ENCODE results near the gene SRL.

Gene SRL

DNA sequence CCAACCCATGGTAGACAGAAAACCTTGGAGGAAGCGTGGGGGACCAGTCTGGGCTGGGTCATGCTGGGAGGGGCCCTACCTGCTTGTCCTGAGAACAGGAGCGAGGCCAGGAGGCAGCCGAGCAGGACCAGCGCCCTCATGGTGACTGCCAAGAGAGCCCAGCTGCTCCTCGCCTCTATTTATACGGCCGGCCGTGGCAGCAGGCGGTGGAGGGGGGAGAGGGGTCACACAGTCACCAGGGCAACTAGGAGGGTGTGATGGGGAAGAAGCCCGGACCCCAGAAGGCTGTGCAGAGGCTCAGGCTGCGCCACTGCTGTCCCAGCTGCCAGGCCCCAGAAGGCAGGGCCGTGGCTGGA lies at the start of gene SRL:
Gene SRL (minus strand): TSS at position 153 of the 356 bp plus-strand sequence. CDS start 13 bp downstream, at position 140.
- no peak for DNase-seq (ENCODE audit: low spot score)

DNA sequence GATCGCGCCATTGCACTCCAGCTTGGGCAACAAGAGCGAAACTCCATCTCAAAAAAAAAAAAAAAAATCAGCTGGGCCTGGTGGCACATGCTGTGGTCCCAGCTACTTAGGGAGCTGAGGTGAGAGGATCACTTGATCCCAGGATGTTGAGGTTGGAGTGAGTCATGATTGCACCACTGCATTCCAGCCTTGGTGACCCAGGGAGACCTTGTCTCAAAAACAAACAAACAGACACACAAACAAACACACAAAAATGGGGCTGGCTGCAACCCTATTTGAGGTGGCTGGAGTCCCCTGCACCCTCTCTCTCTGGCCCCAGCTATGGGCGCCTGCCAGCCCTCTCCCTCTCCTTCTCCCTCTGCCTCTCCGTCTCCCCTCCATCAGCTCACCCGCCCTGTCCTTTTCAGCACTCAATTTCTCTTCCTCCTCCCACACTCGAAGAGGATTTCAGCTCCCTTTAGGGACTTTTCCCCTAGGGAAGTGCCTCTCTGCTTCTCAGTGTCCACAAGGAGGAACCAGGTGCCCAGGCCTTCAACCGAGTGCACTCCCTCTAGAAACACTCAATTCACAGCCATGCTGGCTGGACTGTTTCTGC lies 48.5 kb upstream of the SRL start:
- DNase-seq (ENCODE audit: low spot score) = peak; percentile 61

DNA sequence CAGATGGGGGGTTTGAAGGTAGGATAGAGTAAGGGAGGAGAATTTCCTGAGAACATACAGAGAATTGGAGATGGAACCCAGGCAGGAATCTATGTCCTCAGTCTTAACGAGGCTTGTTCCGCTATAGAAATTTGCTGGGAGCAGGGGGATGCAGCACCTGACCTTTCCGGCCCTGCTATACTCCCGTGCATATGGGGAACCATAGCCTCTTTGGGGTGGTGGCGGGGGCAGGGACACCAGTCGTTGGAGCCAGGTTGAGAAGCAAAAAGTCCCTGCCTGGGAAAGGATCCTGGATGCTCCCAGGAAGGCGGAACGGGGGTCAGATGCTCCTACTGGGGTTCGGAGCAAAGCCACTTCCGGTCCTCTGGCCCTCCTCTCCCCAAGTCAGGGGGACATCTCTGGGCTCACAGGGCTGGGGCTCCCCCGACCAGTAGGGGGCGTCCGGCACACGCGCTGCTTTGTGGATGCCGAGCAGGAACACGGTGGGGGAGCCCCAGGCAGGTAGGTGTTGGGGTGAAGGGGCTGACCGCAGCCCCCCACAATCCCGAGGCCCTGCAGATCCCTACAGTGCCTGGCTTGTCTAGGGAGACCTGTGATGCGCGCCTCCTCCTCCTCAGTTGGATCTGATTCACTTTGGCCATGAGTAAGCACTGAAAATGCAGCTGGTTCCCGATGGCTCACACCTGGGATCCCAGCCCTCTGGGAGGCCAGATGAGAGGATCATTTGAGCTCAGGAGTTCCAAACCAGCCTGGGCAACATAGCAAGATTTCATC lies 46.5 kb upstream of the SRL start:
- peak; percentile 78 for DNase-seq (ENCODE audit: low spot score)

DNA sequence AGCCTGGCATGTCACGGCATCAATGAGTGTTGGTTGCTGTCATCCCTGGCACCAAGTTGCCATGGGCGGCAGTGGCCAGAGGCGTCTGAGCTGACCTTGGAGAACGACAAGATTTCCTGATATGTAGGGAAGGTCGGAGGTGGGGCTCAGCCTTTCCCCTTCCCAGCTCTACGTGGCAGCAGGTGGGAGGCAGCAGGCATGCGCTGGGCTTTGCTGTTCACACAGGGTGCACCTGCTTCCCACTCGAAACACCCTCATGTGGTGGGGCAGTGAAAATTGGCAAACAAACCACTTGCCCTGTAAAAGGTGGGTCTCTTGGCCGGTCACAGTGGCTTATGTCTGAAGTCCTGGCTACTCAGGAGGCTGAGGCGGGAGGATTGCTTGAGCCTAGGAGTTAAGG lies 43.3 kb upstream of the SRL start:
- no peak for DNase-seq (ENCODE audit: low spot score)

DNA sequence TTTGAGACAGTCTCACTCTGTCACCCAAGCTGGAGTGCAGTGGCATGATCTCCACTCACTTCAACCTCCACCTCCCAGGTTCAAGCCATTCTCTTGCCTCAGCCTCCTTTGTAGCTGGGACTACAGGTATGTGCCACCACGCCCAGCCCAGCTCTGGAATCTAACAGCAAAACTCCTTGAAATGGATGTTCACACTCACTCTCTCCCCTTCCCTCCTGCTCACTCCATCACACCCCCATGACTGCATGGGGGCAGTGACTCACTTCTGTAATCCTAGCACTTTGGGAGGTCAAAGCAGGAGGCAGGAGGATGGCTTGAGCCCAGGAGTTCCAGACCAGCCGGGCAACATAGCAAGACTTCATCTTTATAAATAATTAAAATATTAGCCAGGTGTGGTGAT lies 42.1 kb upstream of the SRL start:
- no peak for DNase-seq (ENCODE audit: low spot score)

DNA sequence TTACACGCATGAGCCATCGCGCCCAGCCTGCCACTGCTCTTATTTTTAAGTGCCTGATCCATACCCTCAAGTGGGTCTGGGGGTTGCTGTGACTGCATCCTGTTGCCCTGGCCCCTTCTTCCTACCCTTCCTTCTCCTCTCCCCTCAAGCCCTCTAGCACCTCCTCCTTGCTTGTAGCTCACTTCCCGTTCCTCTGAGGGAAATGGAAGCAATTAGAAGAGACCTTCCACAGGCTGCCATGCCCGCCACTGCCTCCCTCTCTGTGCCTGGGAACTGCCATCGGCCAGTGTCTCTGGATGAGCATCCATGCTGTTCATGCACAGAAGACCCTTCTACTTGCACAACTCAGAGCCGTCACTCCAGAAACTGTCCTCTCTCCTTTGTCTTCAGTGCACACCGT lies 41.6 kb upstream of the SRL start:
- no peak for DNase-seq (ENCODE audit: low spot score)

DNA sequence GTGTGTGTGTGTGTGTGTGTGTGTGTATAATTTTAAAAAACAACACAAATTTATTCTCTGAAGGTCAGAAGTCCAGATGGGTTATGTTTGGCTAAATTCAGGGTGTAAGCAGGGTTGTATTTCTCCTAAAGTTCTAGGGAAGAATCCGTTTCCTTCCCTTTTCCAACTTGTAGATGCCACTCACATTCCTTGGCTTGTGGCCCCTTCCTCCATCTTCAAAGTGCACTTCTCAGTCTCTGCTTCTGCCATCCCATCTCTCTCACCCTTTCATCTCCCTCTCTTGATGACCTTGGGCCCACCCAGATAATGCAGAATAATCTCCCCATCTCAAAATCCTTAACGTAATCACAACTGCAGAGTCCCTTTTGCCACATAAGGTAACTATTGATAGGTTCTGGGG lies 38.7 kb upstream of the SRL start:
- DNase-seq (ENCODE audit: low spot score) = no peak

DNA sequence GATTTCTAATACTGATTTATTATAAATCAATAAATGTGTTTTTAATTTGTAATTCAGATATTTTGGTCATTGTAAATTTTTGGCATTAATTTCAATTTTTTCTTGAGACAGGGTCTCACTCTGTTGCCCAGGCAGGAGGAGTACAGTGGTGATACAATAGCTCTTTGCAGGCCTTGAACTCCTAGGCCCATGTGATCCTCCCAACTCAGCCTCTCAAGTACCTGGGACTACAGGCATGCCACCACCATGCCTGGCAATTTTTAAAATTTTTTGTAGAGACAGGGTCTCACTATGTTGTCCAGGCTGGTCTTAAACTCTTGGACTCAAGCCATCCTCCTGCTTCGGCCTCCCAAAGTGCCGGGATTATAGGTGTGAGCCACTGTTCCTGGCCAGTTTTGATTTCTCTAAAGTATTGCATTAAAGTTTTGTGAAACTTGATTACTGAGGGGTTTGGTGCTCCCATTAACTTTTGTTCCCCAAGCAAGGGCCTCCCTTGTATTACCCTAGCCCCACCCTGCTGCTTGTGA lies 36.2 kb upstream of the SRL start:
- DNase-seq (ENCODE audit: low spot score) = no peak

DNA sequence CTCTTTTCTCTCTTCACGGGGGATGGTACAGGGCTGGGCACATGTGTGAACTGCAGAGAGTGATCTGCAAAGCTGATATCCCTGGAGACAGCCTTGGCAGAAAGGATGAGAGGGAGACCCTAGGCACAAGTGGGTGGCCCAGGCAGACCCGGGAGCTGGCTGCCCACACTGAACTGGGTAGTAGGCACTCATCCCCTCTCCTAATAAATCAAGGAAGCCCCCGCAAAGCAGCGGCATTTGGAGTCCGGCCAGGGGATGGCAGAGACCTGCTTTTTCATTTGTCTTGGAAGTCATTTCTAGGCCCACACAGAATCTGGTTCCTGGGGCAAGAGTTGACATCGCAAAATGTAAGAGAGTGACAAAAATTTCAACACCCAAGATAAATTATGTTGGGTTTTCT lies 34.0 kb upstream of the SRL start:
- DNase-seq (ENCODE audit: low spot score) = no peak

DNA sequence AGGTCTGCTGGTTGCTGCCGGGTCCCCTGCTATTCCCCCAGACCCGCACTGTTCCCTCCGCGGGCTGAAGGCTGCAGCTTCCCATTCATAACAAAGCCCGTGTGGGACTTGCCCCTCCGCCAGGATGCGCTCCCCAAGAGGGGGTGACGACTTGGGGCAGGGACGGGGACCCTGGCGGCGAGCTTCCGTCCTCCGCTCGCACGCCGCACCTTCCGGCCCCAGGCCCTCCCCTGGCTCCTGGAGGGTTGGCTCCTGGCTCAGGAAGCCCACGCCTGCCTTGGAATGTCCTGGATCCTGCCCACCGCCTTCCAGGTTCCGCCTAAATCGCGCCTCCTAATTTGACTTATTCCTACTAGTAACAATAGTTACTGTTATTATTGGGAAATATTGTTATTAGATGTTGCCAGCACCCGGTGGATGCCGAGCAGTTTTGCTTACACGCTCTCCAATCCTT lies 32.0 kb upstream of the SRL start:
- peak; percentile 57 for DNase-seq (ENCODE audit: low spot score)

DNA sequence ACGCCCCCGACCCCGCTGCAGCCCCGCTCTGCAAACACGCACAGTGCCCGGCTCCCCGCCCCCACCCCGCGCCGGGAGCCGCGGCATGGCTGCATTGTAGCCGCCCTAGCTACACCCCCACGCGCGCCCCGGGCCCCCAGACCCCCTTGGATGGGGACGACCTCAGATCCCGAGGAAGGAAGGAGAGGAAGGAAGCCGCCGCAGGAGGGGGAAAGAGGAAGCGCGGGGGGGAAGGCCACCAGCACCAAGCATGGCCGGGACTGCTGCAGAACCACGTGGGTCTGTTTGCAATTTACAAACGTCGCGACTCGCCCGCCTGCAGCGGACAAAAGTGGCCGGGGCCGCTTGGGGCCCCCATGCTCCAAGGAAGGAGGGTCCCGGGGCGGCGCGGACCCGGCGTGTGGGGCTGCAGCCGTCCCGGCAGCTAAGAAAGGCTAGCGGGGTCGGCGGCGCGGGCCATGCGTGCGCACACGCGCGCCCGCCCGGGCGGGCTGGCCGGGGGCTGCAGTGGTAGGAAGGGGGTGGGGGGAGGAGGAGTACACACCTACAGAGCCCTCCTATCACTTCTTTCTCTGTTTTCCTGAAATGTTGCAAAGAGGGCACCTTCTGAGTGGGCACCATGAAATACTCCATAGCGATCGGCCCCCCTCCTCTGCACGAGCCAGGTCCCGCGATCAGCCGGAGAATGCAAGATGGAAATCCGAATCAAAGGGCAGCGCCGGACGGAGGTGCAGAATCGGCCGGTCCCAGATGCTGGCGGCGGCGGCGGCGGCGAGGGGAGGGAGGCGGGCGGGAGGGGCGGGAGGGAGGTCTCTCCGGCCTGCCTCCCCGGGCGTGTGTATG lies 30.5 kb upstream of the SRL start:
- DNase-seq (ENCODE audit: low spot score) = peak; percentile 54

DNA sequence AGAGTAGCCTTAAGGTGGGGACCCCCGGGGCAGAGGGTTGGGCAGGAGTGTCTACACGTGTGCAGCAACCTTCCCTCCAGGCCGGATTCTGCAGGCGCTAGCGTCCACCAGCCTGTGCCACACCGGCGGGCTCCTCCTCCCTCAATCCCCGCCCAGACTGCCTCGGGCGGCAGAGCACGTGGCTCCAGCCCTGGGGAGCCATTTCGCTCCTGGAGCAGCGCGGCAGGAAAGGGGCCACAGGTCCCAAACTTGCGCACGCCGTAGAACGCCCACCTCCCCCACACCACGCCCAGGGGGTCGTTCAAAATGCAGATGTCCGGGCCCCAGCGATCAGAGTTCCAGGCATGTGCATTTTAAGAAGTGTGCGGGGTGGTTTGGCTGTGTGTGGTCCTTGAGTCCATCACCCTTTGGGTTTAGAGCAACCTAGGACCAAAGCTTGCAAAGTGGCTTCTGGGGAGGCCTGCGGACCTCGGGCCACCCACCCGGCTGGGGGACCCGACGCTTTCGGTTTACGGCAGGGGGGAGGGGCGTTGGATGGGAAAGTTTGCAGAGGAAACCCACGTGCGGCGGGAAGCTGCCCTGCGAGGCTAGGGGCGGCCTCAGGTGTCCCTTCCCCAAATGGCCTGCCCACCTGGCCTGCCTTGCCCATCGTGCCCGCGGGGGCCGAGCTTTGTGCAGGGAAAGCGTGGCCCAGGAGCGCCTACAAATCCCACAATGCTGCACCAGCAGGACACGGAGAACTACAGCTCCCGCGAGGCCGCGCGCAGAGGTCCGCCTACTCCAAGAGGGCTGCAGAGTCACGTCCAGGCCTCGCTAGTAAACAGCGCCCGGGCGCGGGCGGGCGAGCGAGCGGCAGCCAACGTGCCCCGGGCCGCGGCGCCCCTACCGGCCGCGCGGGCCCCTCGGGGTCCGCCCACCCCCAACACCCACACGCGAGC lies 29.6 kb upstream of the SRL start:
- peak; percentile 94 for DNase-seq (ENCODE audit: low spot score)

DNA sequence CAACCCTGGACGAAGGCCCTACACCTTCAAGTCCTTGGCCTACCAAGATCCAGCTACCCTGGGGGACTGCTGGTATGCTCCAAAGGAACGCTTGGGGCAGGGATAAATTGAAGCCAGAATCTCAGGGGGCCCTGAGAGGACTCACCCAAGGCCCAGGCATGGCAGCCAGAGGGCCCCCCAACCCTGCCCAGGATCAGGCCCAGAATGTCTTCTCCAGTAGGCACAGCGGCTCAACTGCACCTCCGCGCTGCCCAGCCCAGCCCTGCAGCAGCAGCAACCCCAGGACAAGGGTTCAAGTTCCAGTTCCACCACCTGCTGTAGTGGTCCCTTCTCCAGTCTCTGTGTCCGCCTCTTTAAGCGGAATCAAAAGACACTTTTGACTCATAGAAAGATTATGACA lies 28.7 kb upstream of the SRL start:
- DNase-seq (ENCODE audit: low spot score) = no peak

DNA sequence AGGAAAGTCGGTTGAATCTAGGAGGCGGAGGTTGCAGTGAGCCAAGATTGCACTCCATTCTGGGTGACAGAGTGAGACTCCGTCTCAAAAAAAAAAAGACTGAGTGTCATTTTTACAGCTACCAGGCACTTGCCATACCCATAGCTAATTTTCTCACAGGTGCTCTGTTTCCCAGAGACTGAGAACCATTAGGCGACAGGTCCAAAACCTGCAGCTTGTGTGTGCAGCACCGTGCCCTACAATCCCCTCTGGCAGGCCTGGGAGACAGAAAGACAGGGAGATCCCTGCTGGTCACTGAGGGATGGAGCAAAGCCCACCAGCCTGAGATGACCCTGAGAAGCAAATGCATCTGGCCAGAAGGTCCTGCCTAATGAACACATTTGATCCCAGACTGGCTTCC lies 28.2 kb upstream of the SRL start:
- no peak for DNase-seq (ENCODE audit: low spot score)

DNA sequence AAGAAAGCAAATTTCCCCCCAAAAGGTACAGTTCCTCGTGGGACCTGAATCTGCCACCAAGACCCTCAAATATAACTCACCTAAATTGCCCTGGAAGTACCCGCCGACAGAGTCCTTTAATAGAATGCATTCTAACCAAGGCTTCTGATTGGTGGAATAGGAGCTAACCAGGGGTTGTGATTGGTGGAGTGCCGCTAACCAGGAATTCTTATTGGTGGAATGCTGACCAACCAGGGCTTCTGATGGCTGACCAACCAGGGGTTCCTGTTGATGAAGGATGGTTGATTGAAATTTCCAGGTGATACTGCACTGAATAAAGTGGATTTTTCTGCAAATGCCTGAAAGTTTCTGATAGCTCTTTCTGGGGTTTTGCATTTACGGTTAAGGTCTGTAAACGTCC lies 24.5 kb upstream of the SRL start:
- peak; percentile 62 for DNase-seq (ENCODE audit: low spot score)

DNA sequence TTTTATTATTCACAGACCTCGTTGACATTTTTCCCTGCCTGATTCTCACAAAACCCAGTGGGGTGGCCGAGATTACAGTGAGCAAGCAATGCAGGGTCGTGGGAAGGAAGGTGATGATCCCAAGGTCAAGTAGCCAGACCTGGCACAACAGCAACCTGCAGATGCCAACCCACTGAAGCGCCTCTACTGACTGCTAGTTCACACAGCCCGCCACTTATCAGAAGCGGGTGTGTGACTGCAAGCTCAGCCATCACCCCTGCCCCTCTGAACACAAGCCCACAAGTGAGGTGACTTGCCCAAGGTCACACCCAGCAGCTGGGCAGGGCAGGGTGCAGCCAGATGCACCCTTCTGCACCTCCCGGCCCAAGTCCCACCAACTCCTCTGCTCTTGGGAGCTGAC lies 23.8 kb upstream of the SRL start:
- no peak for DNase-seq (ENCODE audit: low spot score)

DNA sequence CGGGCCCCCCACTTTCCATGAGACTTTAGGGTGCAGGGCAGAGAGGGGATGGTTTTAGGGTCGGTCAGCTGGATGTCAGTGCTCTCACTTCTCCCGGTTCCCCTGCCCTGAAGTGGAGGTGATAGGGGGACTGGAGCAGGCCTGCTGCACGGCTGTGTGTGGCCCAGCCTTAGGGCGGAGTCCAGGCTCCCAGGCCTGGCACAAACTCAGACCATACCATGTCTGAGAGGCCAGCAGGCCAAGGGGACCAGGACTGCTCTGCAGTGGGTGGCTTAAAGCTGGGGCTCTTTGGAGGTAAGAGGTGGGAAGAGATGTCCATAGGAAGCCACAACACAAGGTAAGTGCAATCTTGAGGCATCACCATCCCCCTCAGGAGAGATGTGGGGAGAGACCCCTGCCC lies 22.7 kb upstream of the SRL start:
- no peak for DNase-seq (ENCODE audit: low spot score)

DNA sequence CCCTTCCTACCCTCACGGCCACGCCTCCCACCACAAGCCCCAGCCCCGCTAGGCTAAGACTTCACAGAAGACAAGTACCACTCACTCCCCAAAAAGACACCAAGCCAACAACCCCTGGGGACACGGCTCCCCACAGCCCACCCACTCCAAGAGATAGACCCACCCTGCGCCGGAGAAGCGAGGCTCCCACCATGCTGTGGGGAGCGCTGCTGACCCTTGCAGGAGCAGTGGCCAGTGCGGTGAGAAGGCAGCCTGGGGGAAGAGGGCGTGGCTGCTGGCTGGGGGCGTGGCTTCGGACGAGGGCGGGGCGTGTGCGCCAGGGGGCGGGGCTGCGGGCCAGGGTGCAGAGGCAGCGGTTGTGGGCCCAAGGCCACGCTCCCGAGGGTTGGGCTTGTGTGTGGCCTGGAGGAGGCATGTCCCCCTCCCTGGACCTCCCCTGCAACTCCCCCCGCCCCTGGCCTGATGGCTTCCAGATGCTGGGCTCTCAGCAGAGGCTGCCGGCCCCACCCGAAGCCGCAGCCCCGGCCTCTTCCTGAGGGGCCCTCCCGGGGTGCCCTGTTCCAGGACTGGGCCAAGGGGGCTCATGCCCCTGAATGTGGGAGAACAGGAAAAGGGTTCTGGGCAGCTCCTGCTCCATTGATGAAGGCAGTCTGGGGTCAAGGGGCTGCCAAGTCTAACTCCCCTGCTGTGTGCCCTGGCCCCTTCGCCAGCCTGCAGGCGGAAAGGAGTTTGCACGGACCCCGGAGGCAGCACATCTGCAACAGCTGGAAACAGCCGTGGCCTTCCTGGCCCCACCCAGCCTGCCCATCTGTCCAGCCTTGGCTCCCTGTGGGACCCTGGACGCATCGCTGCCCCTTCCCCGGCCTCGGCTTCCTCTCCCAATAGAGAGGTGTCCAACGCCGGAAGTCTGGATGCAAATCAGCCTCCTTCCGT lies 21.9 kb upstream of the SRL start:
- DNase-seq (ENCODE audit: low spot score) = peak; percentile 37

DNA sequence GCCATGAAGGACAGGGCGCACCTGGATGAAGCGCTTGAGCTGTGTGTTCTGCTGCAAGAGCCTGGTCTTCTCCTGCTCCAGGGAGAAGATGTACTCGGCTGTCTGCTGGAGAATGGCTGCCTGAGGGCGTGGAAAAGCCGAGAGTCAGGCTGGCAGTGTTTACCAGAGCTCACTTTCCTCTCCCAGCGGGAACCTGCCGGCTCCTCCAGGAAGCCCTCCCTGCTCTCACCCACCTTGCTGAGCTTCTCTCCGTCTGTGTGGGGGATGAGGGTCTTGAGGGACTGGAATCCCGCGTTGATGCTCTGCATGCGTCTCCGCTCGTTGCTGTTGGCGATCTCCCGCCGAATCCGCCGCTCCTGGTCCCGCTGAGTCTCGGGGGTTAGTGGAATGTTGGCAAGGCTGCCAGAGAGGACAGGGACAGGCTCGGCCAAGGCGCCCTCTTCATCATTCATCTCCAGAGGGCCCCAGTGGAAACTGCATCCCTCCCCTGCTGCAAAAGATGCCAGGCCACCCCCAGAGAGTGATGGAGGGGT lies 20.5 kb upstream of the SRL start:
- DNase-seq (ENCODE audit: low spot score) = no peak

DNA sequence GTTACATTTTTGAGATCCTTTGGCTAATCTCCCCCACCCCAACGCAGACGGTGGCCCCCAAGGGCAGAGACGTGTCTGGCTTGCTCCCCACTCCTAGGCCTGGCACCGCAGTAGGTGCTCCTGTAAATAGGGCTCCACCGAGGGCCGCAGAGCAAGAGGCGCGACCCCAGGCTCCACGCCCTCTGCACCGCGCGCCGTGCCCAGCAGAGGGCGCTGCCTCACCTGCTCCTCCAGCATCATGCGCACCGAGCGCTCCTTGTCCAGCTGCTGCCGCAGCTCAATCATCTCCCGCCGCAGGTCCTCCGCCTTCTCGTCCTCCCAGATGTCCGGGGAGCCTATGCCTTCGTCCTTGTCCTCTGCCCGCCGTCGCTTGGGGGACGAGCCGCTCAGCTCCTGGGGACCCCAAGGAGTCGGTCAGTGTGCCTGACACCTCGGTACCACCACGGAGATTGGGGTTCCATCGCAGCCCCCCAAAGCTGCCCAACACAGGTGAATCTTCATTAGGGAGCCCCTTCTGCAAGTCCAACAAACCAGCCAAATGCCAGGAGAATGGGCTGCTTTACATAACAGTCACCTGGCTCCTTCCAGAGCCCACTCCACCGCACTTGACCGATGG lies 19.8 kb upstream of the SRL start:
- peak; percentile 55 for DNase-seq (ENCODE audit: low spot score)

All from cerebellar cortex (tissue), 1 donor.